Subcutaneous abdominal adipose tissue (tissue), 5 donors: ENCODE measurements around the gene YARS1.

Source experiments
- H3K27ac ChIP-seq: one replicate; pipeline ENCODE4 v1.7.0; 2013; ENCODE audit warnings: low read depth, mild to moderate bottlenecking, inconsistent platforms, low read length, moderate library complexity
- H3K27me3 ChIP-seq, 5 donors: one replicate each; pipeline ENCODE4 v1.7.0; 2013; ENCODE audit warnings: low read length in 5 of 5, inconsistent platforms in 1 of 5; ENCODE audit not compliant: control insufficient read depth in 5 of 5, insufficient read depth in 4 of 5
- H3K36me3 ChIP-seq, 5 donors: one replicate each; pipeline ENCODE4 v1.7.0; 2013; ENCODE audit warnings: low read length in 5 of 5; ENCODE audit not compliant: control insufficient read depth in 5 of 5, insufficient read depth in 5 of 5
- H3K4me1 ChIP-seq, 5 donors: one replicate each; pipeline ENCODE4 v1.7.0; 2013; ENCODE audit warnings: low read length in 5 of 5, mild to moderate bottlenecking in 3 of 5, moderate library complexity in 1 of 5; ENCODE audit not compliant: control insufficient read depth in 5 of 5, insufficient read depth in 5 of 5
- H3K4me3 ChIP-seq, 5 donors: one replicate each; pipeline ENCODE4 v1.7.0; 2013; ENCODE audit warnings: low read length in 5 of 5, low read depth in 1 of 5
- H3K9ac ChIP-seq, 5 donors: one replicate each; pipeline ENCODE4 v1.7.0; 2013; ENCODE audit warnings: low read length in 5 of 5, mild to moderate bottlenecking in 4 of 5, moderate library complexity in 3 of 5
- H3K9me3 ChIP-seq, 5 donors: one replicate each; pipeline ENCODE4 v1.7.0; 2013; ENCODE audit warnings: low read length in 5 of 5; ENCODE audit not compliant: control insufficient read depth in 5 of 5
- donor health status: healthy.
- donor health status: healthy.
- donor health status: healthy.
- donor health status: healthy.
- donor health status: healthy.

YARS1 gene

GRCh38 chr1:32748926-32749325 lies 68.2 kb downstream of the YARS1 start:
- Histone ChIP-seq H3K27me3 (no peaks in the 10 kb centered on the region), H3K4me3 (no peak overlapping the region), H3K27ac (no peak overlapping the region), H3K36me3 (peaks cover 0 to 2% (median 0%) of the 10 kb centered on the region in 5 donors), H3K9me3 (no peaks in the 10 kb centered on the region), H3K4me1 (peaks cover 2 to 9% (median 7%) of the 10 kb centered on the region in 5 donors), H3K9ac (no peak overlapping the region)

GRCh38 chr1:32748348-32748747 lies 68.8 kb downstream of the YARS1 start:
- peaks cover 0 to 2% (median 0%) of the 10 kb centered on the region in 5 donors for H3K36me3 ChIP-seq
- no peak overlapping the region for H3K9ac ChIP-seq
- no peak overlapping the region for H3K4me3 ChIP-seq
- no peak overlapping the region for H3K27ac ChIP-seq
- peaks cover 0 to 10% (median 8%) of the 10 kb centered on the region in 5 donors for H3K4me1 ChIP-seq
- H3K27me3 ChIP-seq: no peaks in the 10 kb centered on the region
- no peaks in the 10 kb centered on the region for H3K9me3 ChIP-seq

GRCh38 chr1:32746130-32746529 lies 71.0 kb downstream of the YARS1 start:
- no peak overlapping the region for H3K4me3 ChIP-seq
- no peaks in the 10 kb centered on the region for H3K9me3 ChIP-seq
- peaks cover 0 to 24% (median 21%) of the 10 kb centered on the region in 5 donors for H3K4me1 ChIP-seq
- no peak overlapping the region for H3K9ac ChIP-seq
- H3K27me3 ChIP-seq: no peaks in the 10 kb centered on the region
- peaks cover 0 to 2% (median 0%) of the 10 kb centered on the region in 5 donors for H3K36me3 ChIP-seq
- no peak overlapping the region for H3K27ac ChIP-seq

- Histone ChIP-seq H3K27ac (no peak overlapping the region), H3K9ac (no peak overlapping the region), H3K4me3 (no peak overlapping the region), H3K4me1 (peaks cover 0 to 28% (median 25%) of the 10 kb centered on the region in 5 donors), H3K36me3 (no peaks in the 10 kb centered on the region), H3K27me3 (no peaks in the 10 kb centered on the region), H3K9me3 (no peaks in the 10 kb centered on the region)
These were observed 73.1 kb downstream of the YARS1 start for GRCh38 chr1:32744071-32744425.

GRCh38 chr1:32743380-32744070 lies 73.6 kb downstream of the YARS1 start:
- no peak overlapping the region for H3K27ac ChIP-seq
- peak overlapping the region in 1 of 5 donors; percentile 62 for H3K4me3 ChIP-seq
- no peaks in the 10 kb centered on the region for H3K36me3 ChIP-seq
- peaks cover 0 to 28% (median 25%) of the 10 kb centered on the region in 5 donors for H3K4me1 ChIP-seq
- peak overlapping the region in 2 of 5 donors; percentile 15 to 71 for H3K9ac ChIP-seq
- H3K9me3 ChIP-seq: no peaks in the 10 kb centered on the region
- H3K27me3 ChIP-seq: no peaks in the 10 kb centered on the region

- Histone ChIP-seq H3K9me3 (no peaks in the 10 kb centered on the region), H3K4me1 (peaks cover 0 to 28% (median 25%) of the 10 kb centered on the region in 5 donors), H3K9ac (peak overlapping the region in 2 of 5 donors; percentile 71 to 87), H3K27ac (peak overlapping the region; percentile 60), H3K27me3 (no peaks in the 10 kb centered on the region), H3K4me3 (peak overlapping the region; percentile 62 to 83 (median 72)), H3K36me3 (no peaks in the 10 kb centered on the region)
These were observed 74.2 kb downstream of the YARS1 start for GRCh38 chr1:32742956-32743355.

- Histone ChIP-seq H3K27ac (peak overlapping the region; percentile 60), H3K27me3 (peaks cover 0 to under 1% (median 0%) of the 10 kb centered on the region in 5 donors), H3K4me3 (peak overlapping the region; percentile 62 to 83 (median 72)), H3K9me3 (no peaks in the 10 kb centered on the region), H3K36me3 (no peaks in the 10 kb centered on the region), H3K9ac (peak overlapping the region in 4 of 5 donors; percentile 56 to 87 (median 72)), H3K4me1 (peaks cover 0 to 31% (median 28%) of the 10 kb centered on the region in 5 donors)
These were observed 74.8 kb downstream of the YARS1 start for GRCh38 chr1:32742199-32742947.

- H3K27ac ChIP-seq: peak overlapping the region; percentile 60
- H3K4me3 ChIP-seq: peak overlapping the region; percentile 70 to 83 (median 77)
- peaks cover 0 to 6% (median 0%) of the 10 kb centered on the region in 5 donors for H3K27me3 ChIP-seq
- H3K36me3 ChIP-seq: no peaks in the 10 kb centered on the region
- peak overlapping the region; percentile 26 to 87 (median 71) for H3K9ac ChIP-seq
- peaks cover 0 to 36% (median 32%) of the 10 kb centered on the region in 5 donors for H3K4me1 ChIP-seq
- no peaks in the 10 kb centered on the region for H3K9me3 ChIP-seq
These were observed 75.6 kb downstream of the YARS1 start for GRCh38 chr1:32741413-32742198.

GRCh38 chr1:32741059-32741412 lies 76.1 kb downstream of the YARS1 start:
- H3K27ac ChIP-seq: no peak overlapping the region
- peaks cover 0 to 36% (median 32%) of the 10 kb centered on the region in 5 donors for H3K4me1 ChIP-seq
- H3K36me3 ChIP-seq: no peaks in the 10 kb centered on the region
- peak overlapping the region; percentile 70 to 78 (median 77) for H3K4me3 ChIP-seq
- peak overlapping the region; percentile 21 to 72 (median 51) for H3K9ac ChIP-seq
- H3K9me3 ChIP-seq: no peaks in the 10 kb centered on the region
- peaks cover 0 to 7% (median 0%) of the 10 kb centered on the region in 5 donors for H3K27me3 ChIP-seq
